Epithelial cell of proximal tubule (primary cell): ENCODE results near the gene SYT17. TPM values are rescaled to one million over a fixed set of nuclear protein-coding genes. Genes with fewer than 3 reads are reported as not detected.

ENCODE experiments used
- DNase-seq: peaks from one replicate; pipeline ENCODE4 v3.0.0-alpha.2; 2011; ENCODE audit warnings: low read depth
- H3K4me3 ChIP-seq: 2 replicates; pipeline ENCODE4 v1.5.1; 2011; ENCODE audit warnings: low read depth, mild to moderate bottlenecking, low read length
- total RNA-seq: library from RNA; depleted of rRNA; stranded (reverse); fragments of >200 nt; gene quantifications from 2 replicates; pipeline ENCODE4 v1.2.3, GENCODE V29; 2015
- TF ChIP-seq, protein P1 (sequence below): conservative IDR thresholded peaks from 2 replicates; pipeline ENCODE4 v1.5.1; 2012; ENCODE audit warnings: low read depth, mild to moderate bottlenecking, low read length

SYT17 gene
- total RNA-seq, 1 donor from 2014 or later: 1.2 TPM

DNA sequence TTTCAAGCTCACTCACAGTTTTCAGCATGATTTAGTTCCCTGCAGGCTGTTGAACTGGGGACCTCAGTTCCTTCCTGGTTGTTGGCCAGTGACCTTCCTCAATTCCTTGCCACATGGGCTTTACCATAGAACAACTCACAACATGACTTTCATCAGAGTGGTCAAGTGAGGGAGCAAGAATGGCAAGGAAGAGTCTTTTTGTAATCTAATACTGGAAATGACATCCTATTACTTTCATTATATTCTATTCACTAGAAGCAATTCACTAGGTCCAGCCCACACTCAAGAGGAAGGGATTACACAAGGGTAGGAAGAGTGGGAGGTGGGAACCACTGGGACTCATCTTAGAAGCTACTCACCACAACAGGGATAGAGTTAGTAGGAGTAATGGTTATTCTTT, 57.6 kb downstream of the SYT17 start:
- H3K4me3 ChIP-seq: no peak overlapping the region
- TF ChIP-seq, protein P1, sequence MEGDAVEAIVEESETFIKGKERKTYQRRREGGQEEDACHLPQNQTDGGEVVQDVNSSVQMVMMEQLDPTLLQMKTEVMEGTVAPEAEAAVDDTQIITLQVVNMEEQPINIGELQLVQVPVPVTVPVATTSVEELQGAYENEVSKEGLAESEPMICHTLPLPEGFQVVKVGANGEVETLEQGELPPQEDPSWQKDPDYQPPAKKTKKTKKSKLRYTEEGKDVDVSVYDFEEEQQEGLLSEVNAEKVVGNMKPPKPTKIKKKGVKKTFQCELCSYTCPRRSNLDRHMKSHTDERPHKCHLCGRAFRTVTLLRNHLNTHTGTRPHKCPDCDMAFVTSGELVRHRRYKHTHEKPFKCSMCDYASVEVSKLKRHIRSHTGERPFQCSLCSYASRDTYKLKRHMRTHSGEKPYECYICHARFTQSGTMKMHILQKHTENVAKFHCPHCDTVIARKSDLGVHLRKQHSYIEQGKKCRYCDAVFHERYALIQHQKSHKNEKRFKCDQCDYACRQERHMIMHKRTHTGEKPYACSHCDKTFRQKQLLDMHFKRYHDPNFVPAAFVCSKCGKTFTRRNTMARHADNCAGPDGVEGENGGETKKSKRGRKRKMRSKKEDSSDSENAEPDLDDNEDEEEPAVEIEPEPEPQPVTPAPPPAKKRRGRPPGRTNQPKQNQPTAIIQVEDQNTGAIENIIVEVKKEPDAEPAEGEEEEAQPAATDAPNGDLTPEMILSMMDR: no peak
- DNase-seq: no peak

DNA sequence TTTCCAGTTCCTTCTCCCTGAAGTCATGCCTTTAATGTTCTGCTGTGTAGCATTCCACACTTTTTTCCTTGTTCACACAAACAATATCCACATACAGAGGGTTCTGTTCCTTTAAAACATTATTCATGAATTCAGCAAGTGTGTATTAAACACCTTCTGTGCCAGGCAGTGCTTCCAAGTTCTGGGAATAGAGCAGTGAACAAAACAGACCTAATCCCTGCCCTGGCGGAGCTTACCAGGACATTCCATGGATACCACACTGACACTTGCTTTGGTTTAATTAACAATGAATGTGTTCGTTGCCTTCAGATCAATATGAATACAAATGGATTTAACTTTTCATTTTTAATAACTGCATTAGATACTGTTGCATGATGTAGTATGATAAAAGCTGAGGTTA, 59.6 kb downstream of the SYT17 start:
- TF ChIP-seq, protein P1: no peak
- DNase-seq: no peak
- H3K4me3 ChIP-seq: no peak overlapping the region

DNA sequence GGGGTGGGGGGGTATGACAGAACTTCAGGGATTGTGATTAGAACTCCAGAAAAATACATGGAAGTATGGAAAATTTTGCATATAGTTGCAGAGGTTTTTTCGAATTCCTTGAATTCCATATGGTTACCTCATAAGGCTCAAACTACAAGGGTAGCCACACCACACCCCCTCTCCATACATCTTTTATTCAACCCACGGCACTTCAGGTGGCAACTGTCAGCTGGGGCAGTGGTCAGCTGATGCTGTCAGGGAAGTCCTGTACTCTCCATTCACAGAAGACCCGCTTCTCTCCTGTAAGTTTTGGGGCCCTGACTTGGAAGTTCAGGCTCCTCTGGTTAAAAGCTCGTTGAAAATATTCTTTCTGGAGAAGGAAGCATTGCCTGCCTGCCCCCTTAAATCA, 60.0 kb downstream of the SYT17 start:
- no peak for DNase-seq
- no peak overlapping the region for H3K4me3 ChIP-seq
- TF ChIP-seq, protein P1: no peak

DNA sequence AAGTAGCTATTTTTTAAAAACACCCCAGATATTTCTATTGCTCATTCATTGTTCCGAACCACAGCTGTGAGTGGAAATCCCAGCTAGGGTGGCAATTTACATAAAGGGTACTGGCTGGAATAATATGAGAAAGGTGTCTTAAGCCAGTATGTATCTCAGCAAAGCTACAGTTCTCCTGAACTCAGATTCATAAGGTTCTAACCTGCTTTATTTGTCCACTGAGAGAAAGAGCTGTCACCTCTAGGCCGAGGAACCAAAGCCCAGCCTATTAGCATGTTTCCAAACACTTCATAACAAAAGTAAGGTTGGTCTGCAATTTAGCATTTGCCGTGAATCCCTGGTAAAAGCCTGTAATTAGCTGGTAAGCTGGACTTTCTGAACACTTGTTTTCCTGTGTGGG, 60.5 kb downstream of the SYT17 start:
- no peak overlapping the region for H3K4me3 ChIP-seq
- DNase-seq: no peak
- TF ChIP-seq, protein P1: no peak

DNA sequence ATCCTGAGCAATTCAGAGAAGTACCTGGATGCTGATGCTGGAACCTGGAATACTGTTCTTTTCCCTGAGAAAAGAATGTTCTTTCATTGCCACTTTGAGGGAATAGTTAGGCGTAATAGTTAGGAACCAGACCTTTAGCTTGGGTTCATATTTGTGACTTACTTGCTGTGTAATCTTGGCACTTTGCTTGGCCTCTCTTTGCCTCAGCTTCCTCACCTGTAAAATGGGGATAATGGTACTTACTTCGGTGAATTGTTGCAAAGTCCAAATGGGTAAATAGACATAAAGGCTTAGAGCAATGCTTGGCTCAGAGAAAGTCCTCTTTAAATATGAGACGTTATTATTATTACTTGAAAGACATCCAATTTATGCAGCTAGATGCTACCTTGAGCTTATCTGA, 62.5 kb downstream of the SYT17 start:
- TF ChIP-seq, protein P1: no peak
- H3K4me3 ChIP-seq: no peak overlapping the region
- no peak for DNase-seq

DNA sequence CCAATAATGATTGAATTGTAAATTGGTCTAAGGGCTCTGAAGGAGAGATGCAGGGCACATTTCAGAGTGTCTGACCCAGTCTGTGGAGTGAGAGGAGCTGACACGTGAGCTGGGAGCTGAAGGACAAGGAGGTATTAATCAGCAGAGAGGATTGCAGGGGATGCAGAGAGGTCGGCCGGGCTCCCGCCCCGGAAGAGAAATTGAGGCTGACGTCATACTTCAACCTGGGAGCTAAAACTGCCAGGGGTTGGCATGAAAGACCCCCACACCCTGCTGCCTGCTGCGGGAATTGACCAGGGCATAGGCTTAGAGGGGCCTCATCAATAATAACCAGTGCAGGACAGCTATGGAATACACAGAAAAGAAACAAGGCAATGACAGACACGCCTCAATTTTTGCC, 63.8 kb downstream of the SYT17 start:
- TF ChIP-seq, protein P1: no peak
- no peak for DNase-seq
- no peak overlapping the region for H3K4me3 ChIP-seq

DNA sequence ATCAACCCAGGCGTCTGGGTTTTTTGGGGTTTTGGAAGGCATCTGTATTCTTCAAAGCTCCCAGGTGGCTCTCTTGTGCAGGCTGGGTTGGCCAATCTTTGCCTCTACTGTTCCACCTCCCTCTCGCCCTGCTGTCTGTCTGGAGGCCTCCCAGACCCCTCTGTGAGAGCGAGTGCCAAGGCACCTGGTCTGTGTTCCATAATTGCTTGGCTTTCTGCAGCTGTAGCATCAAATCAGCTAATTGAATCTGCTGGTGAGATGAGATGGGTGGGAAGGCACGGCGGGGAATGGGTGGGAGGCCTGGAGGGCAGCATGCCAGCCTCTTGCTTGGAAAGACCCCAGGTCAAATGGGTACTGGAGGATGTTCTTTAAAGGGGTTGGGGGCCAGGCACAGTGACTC, 64.9 kb downstream of the SYT17 start:
- H3K4me3 ChIP-seq: no peak overlapping the region
- no peak for DNase-seq
- TF ChIP-seq, protein P1: no peak
